Measurements from ENCODE around the gene CAPG.
A peak's percentile ranks its signal among the peaks of the same experiment; 100 is the strongest.
"Not testable (repeated sequence)": the region's sequence is repeated elsewhere in the genome, so short reads cannot be mapped to it uniquely, and the experiment has no call there.

Gene CAPG

GRCh38 chr2:85396531-85397470 is 13.4 kb downstream of the CAPG start:
- DNase-seq (ENCODE audit: low read depth), result no peak

GRCh38 chr2:85395912-85396475 is 14.2 kb downstream of the CAPG start:
- DNase-seq (ENCODE audit: low read depth), result no peak

GRCh38 chr2:85394976-85395375 is 15.2 kb downstream of the CAPG start:
- no peak for DNase-seq (ENCODE audit: low read depth)

GRCh38 chr2:85394261-85394681 is 15.9 kb downstream of the CAPG start:
- no peak for DNase-seq (ENCODE audit: low read depth)

- no peak for DNase-seq (ENCODE audit: low read depth)
These were observed 16.3 kb downstream of the CAPG start for GRCh38 chr2:85393836-85394235.

GRCh38 chr2:85390941-85391669 is 19.1 kb downstream of the CAPG start:
- peak; percentile 60 for DNase-seq (ENCODE audit: low read depth)

- no peak for DNase-seq (ENCODE audit: low read depth)
These were observed 21.2 kb downstream of the CAPG start for GRCh38 chr2:85388878-85389538.

- DNase-seq (ENCODE audit: low read depth), result no peak
These were observed 22.4 kb downstream of the CAPG start for GRCh38 chr2:85387754-85388153.

GRCh38 chr2:85385746-85386145 is 24.4 kb downstream of the CAPG start:
- DNase-seq (ENCODE audit: low read depth), result no peak

GRCh38 chr2:85383850-85384249 is 26.3 kb downstream of the CAPG start:
- no peak for DNase-seq (ENCODE audit: low read depth)

- not testable (repeated sequence) for DNase-seq (ENCODE audit: low read depth)
These were observed 27.0 kb downstream of the CAPG start for GRCh38 chr2:85383151-85383550.

- DNase-seq (ENCODE audit: low read depth), result no peak
These were observed 30.1 kb downstream of the CAPG start for GRCh38 chr2:85380048-85380447.

GRCh38 chr2:85378257-85378656 is 31.9 kb downstream of the CAPG start:
- DNase-seq (ENCODE audit: low read depth), result no peak

GRCh38 chr2:85377083-85377482 is 33.1 kb downstream of the CAPG start:
- no peak for DNase-seq (ENCODE audit: low read depth)

- DNase-seq (ENCODE audit: low read depth), result no peak
These were observed 33.7 kb downstream of the CAPG start for GRCh38 chr2:85376291-85377065.

GRCh38 chr2:85371045-85371444 is 39.1 kb downstream of the CAPG start:
- DNase-seq (ENCODE audit: low read depth), result no peak

- no peak for DNase-seq (ENCODE audit: low read depth)
These were observed 40.7 kb downstream of the CAPG start for GRCh38 chr2:85369500-85369899.

- no peak for DNase-seq (ENCODE audit: low read depth)
These were observed 41.2 kb downstream of the CAPG start for GRCh38 chr2:85368921-85369320.

GRCh38 chr2:85367180-85367579 is 43.0 kb downstream of the CAPG start:
- no peak for DNase-seq (ENCODE audit: low read depth)

GRCh38 chr2:85362653-85363387 is 47.3 kb downstream of the CAPG start:
- not testable (repeated sequence) for DNase-seq (ENCODE audit: low read depth)

- no peak for DNase-seq (ENCODE audit: low read depth)
These were observed 52.4 kb downstream of the CAPG start for GRCh38 chr2:85357736-85358135.
